Keratinocyte (primary cell): ENCODE data around the gene LCP2. TPM values are rescaled to one million over a fixed set of nuclear protein-coding genes. Genes with fewer than 3 reads are reported as not detected.

Experiments
- DNase-seq: peaks from one replicate; pipeline ENCODE4 v3.0.0-alpha.2; 2011; ENCODE audit warnings: low read depth, missing footprints, low spot score
- FAIRE-seq: peaks from 2 replicates; lab custom pipeline; 2011; peaks lifted over from hg19 to GRCh38; lab: Jason Lieb, UNC
- H2AFZ ChIP-seq: 2 replicates; pipeline ENCODE4 v1.6.0; 2012; ENCODE audit warnings: low read length, control low read depth, inconsistent platforms; ENCODE audit not compliant: control insufficient read depth
- H3K27ac ChIP-seq: 2 replicates; pipeline ENCODE4 v1.5.1; 2011; ENCODE audit warnings: low read length; ENCODE audit not compliant: control insufficient read depth, insufficient read depth
- H3K27me3 ChIP-seq: 3 replicates; pipeline ENCODE4 v1.6.0; 2011; ENCODE audit warnings: low read length; ENCODE audit not compliant: control insufficient read depth, insufficient read depth; ENCODE audit errors: extremely low read depth
- H3K36me3 ChIP-seq, 2 experiments: 2 replicates in 1 of 2; 3 replicates in 1 of 2; pipeline ENCODE4 v1.5.1; 2011; ENCODE audit warnings: low read length in 2 of 2, mild to moderate bottlenecking in 1 of 2; ENCODE audit not compliant: control insufficient read depth in 2 of 2, insufficient read depth in 2 of 2; ENCODE audit errors: extremely low read depth in 1 of 2
- H3K4me1 ChIP-seq: 3 replicates; pipeline ENCODE4 v1.5.1; 2011; ENCODE audit warnings: low read length; ENCODE audit not compliant: control insufficient read depth, insufficient read depth; ENCODE audit errors: extremely low read depth
- H3K4me2 ChIP-seq: 3 replicates; pipeline ENCODE4 v1.6.0; 2011; ENCODE audit warnings: low read depth, low read length; ENCODE audit not compliant: control insufficient read depth, insufficient read depth; ENCODE audit errors: extremely low read depth
- H3K4me3 ChIP-seq, 3 experiments: fragments of 200-600 bp in 1 of 3; sonication (generic) in 1 of 3; 2 replicates in 2 of 3; 3 replicates in 1 of 3; pipeline ENCODE4 v1.5.1; 2011 to 2016; ENCODE audit warnings: low read length in 3 of 3, mild to moderate bottlenecking in 3 of 3, control low read depth in 2 of 3, inconsistent platforms in 1 of 3, low read depth in 1 of 3, mixed read lengths in 1 of 3, mixed run types in 1 of 3, moderate library complexity in 1 of 3; ENCODE audit not compliant: control insufficient read depth in 2 of 3, insufficient read depth in 2 of 3; ENCODE audit errors: extremely low read depth in 1 of 3
- H3K79me2 ChIP-seq: 2 replicates; pipeline ENCODE4 v1.6.0; 2012; ENCODE audit warnings: low read length; ENCODE audit not compliant: control insufficient read depth, insufficient read depth
- H3K9ac ChIP-seq: 3 replicates; pipeline ENCODE4 v1.6.0; 2011; ENCODE audit warnings: low read length; ENCODE audit not compliant: control insufficient read depth, insufficient read depth; ENCODE audit errors: extremely low read depth
- H3K9me1 ChIP-seq: 3 replicates; pipeline ENCODE4 v1.6.0; 2011; ENCODE audit warnings: low read length; ENCODE audit not compliant: control insufficient read depth, insufficient read depth; ENCODE audit errors: extremely low read depth
- H3K9me3 ChIP-seq: 2 replicates; pipeline ENCODE4 v1.5.1; 2012; ENCODE audit warnings: low read depth, low read length; ENCODE audit not compliant: control insufficient read depth
- H4K20me1 ChIP-seq: 3 replicates; pipeline ENCODE4 v1.6.0; 2011; ENCODE audit warnings: low read length; ENCODE audit not compliant: control insufficient read depth, insufficient read depth; ENCODE audit errors: extremely low read depth
- EZH2 ChIP-seq: IDR thresholded peaks from one replicate; pipeline ENCODE4 v1.6.1; 2012; ENCODE audit warnings: inconsistent platforms, mild to moderate bottlenecking, low read length, moderate library complexity
- dilution Hi-C: fragments of 300-500 bp; cut with MboI; formaldehyde crosslinking; loops from one replicate; pipeline ENCODE4 v1.7.0; 2020; ENCODE audit warnings: low sequenced_read_pairs; ENCODE audit not compliant: extremely low pct_ligation_motif_present
- polyA plus RNA-seq, 5 experiments: library from polyadenylated mRNA; depleted of rRNA in 3 of 5; stranded (reverse) in 3 of 5; stranded (forward) in 1 of 5; unstranded in 1 of 5; fragments of >200 nt; gene quantifications; 1 replicate in 1 of 5; 2 replicates in 3 of 5; 3 replicates in 1 of 5; pipeline versions ENCODE4 v1.2.1 to v1.2.3, GENCODE V29; 2011 to 2012; ENCODE audit warnings: missing spikeins in 2 of 5, low read depth in 1 of 5, low replicate concordance in 1 of 5
- TF ChIP-seq, protein P1 (sequence below), 3 experiments: IDR thresholded peaks in 1 of 3; conservative IDR thresholded peaks in 1 of 3; optimal IDR thresholded peaks in 1 of 3; 2 replicates in 2 of 3; 3 replicates in 1 of 3; pipeline versions ENCODE3 to v1.5.1; 2011; ENCODE audit warnings: low read length in 3 of 3, mild to moderate bottlenecking in 3 of 3, moderate library complexity in 2 of 3, control low read depth in 1 of 3, inconsistent platforms in 1 of 3; ENCODE audit not compliant: insufficient read depth in 2 of 3; ENCODE audit errors: extremely low read depth in 1 of 3

Gene LCP2
- polyA plus RNA-seq, 1 donor (not counting 4 experiments of a cell fraction or from before 2014, with no cell fraction given) = not detected

DNA sequence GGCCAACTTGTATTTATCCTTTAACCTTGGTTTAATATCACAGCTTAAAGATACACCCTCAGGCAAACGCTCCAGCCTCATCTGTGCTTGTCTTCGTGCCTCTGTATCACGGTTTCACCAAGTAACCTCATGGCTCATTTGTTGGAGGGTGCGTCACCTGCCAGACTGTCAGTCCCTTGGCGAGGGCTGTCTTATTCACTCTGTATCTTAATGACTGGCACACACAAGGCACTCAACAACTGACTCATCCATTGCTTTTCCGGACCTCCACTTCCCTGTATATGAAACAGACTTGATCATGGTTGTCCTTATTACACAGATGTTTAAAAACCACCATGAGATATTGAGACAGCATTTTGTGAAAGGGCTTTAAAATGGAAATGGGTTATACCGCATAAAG lies 28.0 kb downstream of the LCP2 start:
- Histone ChIP-seq H2AFZ (no peak overlapping the region), H3K4me2 (no peak overlapping the region), H3K79me2 (no peaks in the 10 kb centered on the region), H3K9me3 (no peaks in the 10 kb centered on the region), H3K36me3 (no peaks in the 10 kb centered on the region), H3K9me1 (no peaks in the 10 kb centered on the region), H4K20me1 (no peaks in the 10 kb centered on the region), H3K4me1 (no peaks in the 10 kb centered on the region), H3K9ac (no peak overlapping the region), H3K27ac (no peak overlapping the region), H3K27me3 (peaks cover 16% of the 10 kb centered on the region), H3K4me3 (no peak overlapping the region)
- DNase-seq = no peak
- no peak for FAIRE-seq
- TF ChIP-seq, protein P1, sequence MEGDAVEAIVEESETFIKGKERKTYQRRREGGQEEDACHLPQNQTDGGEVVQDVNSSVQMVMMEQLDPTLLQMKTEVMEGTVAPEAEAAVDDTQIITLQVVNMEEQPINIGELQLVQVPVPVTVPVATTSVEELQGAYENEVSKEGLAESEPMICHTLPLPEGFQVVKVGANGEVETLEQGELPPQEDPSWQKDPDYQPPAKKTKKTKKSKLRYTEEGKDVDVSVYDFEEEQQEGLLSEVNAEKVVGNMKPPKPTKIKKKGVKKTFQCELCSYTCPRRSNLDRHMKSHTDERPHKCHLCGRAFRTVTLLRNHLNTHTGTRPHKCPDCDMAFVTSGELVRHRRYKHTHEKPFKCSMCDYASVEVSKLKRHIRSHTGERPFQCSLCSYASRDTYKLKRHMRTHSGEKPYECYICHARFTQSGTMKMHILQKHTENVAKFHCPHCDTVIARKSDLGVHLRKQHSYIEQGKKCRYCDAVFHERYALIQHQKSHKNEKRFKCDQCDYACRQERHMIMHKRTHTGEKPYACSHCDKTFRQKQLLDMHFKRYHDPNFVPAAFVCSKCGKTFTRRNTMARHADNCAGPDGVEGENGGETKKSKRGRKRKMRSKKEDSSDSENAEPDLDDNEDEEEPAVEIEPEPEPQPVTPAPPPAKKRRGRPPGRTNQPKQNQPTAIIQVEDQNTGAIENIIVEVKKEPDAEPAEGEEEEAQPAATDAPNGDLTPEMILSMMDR (optimal IDR thresholded peaks at IDR 0.05 in 1 of 3, IDR thresholded peaks at IDR 0.05 in 1 of 3, conservative IDR thresholded peaks at IDR 0.05 in 1 of 3; ENCODE audit: extremely low read depth in 1 of 3, insufficient read depth in 2 of 3, low read length in 3 of 3) = no peak
- TF ChIP-seq EZH2 = no peak
- dilution Hi-C loops = no loop called here

DNA sequence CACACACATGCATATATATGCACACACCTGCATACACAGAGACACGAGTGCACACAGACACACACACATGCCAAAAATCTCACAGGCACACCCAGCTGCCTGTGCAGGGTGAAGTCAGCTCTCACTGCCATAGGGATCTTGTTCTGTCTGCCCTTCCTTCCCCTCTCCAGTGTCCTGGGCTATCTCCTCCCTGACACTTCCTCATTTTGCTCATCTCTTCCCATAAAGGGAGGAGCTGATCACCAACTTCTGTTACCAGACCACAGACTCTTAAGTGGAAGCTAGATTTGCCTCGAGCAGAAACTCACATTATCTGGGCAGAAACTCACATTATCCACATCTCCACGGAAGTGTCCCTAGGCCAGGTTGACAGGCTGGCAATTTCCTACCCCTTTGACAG lies 28.7 kb downstream of the LCP2 start:
- Histone ChIP-seq H3K79me2 (no peaks in the 10 kb centered on the region), H3K4me2 (no peak overlapping the region), H3K27me3 (peaks cover 16% of the 10 kb centered on the region), H3K4me1 (no peaks in the 10 kb centered on the region), H2AFZ (no peak overlapping the region), H3K36me3 (no peaks in the 10 kb centered on the region), H3K9ac (no peak overlapping the region), H4K20me1 (no peaks in the 10 kb centered on the region), H3K9me1 (no peaks in the 10 kb centered on the region), H3K27ac (no peak overlapping the region), H3K9me3 (no peaks in the 10 kb centered on the region), H3K4me3 (no peak overlapping the region)
- DNase-seq = no peak
- no peak for FAIRE-seq
- TF ChIP-seq, protein P1 (optimal IDR thresholded peaks at IDR 0.05 in 1 of 3, IDR thresholded peaks at IDR 0.05 in 1 of 3, conservative IDR thresholded peaks at IDR 0.05 in 1 of 3; ENCODE audit: extremely low read depth in 1 of 3, insufficient read depth in 2 of 3, low read length in 3 of 3) = no peak
- no peak for TF ChIP-seq EZH2
- dilution Hi-C loops = no loop called here
